ENCODE results near the gene UBXN10.

The UBXN10 gene

GRCh38 chr1:20209471-20209870 lies 23.6 kb downstream of the UBXN10 start:
- Histone ChIP-seq H3K27me3 (replicated peaks; ENCODE audit: insufficient read depth, low read length) (peaks cover 95% of the 10 kb centered on the region), H3K4me1 (ENCODE audit: low read length) (no peaks in the 10 kb centered on the region), H3K27ac (ENCODE audit: low read length) (no peak overlapping the region), H3K9me3 (replicated peaks; ENCODE audit: insufficient read depth, low read length) (no peaks in the 10 kb centered on the region), H3K79me2 (ENCODE audit: low read length) (no peaks in the 10 kb centered on the region), H3K4me2 (ENCODE audit: low read depth, low read length) (no peak overlapping the region), H2AFZ (ENCODE audit: low read length) (no peak overlapping the region), H4K20me1 (ENCODE audit: insufficient read depth, low read length) (no peaks in the 10 kb centered on the region), H3K9me2 (replicated peaks; ENCODE audit: insufficient read depth, low read length) (no peaks in the 10 kb centered on the region), H3F3A (ENCODE audit: insufficient read depth, low read length) (no peaks in the 10 kb centered on the region), H3K9ac (ENCODE audit: low read length) (no peak overlapping the region), H3K4me3 (ENCODE audit: low read length) (no peak overlapping the region), H3K36me3 (replicated peaks; ENCODE audit: insufficient read depth, low read length) (no peaks in the 10 kb centered on the region)
- TF ChIP-seq CTCF (IDR thresholded peaks at IDR 0.05; ENCODE audit: low read length) (no peak), EZH2 (optimal IDR thresholded peaks at IDR 0.05; ENCODE audit: low read depth, low read length) (no peak), EZH2phosphoT487 (IDR thresholded peaks at IDR 0.05; ENCODE audit: low read length) (no peak)
- DNase-seq = no peak

- no peak for TF ChIP-seq EZH2phosphoT487 (IDR thresholded peaks at IDR 0.05; ENCODE audit: low read length)
- no peak for TF ChIP-seq EZH2 (optimal IDR thresholded peaks at IDR 0.05; ENCODE audit: low read depth, low read length)
- TF ChIP-seq CTCF (IDR thresholded peaks at IDR 0.05; ENCODE audit: low read length) = no peak
- Histone ChIP-seq H3F3A (ENCODE audit: insufficient read depth, low read length) (no peaks in the 10 kb centered on the region), H2AFZ (ENCODE audit: low read length) (no peak overlapping the region), H3K9me2 (replicated peaks; ENCODE audit: insufficient read depth, low read length) (no peaks in the 10 kb centered on the region), H3K9me3 (replicated peaks; ENCODE audit: insufficient read depth, low read length) (no peaks in the 10 kb centered on the region), H4K20me1 (ENCODE audit: insufficient read depth, low read length) (no peaks in the 10 kb centered on the region), H3K4me2 (ENCODE audit: low read depth, low read length) (no peak overlapping the region), H3K27me3 (replicated peaks; ENCODE audit: insufficient read depth, low read length) (peaks cover 97% of the 10 kb centered on the region), H3K36me3 (replicated peaks; ENCODE audit: insufficient read depth, low read length) (no peaks in the 10 kb centered on the region), H3K4me3 (ENCODE audit: low read length) (no peak overlapping the region), H3K79me2 (ENCODE audit: low read length) (no peaks in the 10 kb centered on the region), H3K27ac (ENCODE audit: low read length) (no peak overlapping the region), H3K4me1 (ENCODE audit: low read length) (no peaks in the 10 kb centered on the region), H3K9ac (ENCODE audit: low read length) (no peak overlapping the region)
- no peak for DNase-seq
Measured at GRCh38 chr1:20210736-20211460, 25.0 kb downstream of the UBXN10 start.

GRCh38 chr1:20211511-20211931 lies 25.6 kb downstream of the UBXN10 start:
- Histone ChIP-seq H2AFZ (ENCODE audit: low read length) (no peak overlapping the region), H3K79me2 (ENCODE audit: low read length) (no peaks in the 10 kb centered on the region), H3K9me3 (replicated peaks; ENCODE audit: insufficient read depth, low read length) (no peaks in the 10 kb centered on the region), H3K27ac (ENCODE audit: low read length) (no peak overlapping the region), H4K20me1 (ENCODE audit: insufficient read depth, low read length) (no peaks in the 10 kb centered on the region), H3K4me3 (ENCODE audit: low read length) (no peak overlapping the region), H3K36me3 (replicated peaks; ENCODE audit: insufficient read depth, low read length) (no peaks in the 10 kb centered on the region), H3K27me3 (replicated peaks; ENCODE audit: insufficient read depth, low read length) (peaks cover 97% of the 10 kb centered on the region), H3F3A (ENCODE audit: insufficient read depth, low read length) (no peaks in the 10 kb centered on the region), H3K4me2 (ENCODE audit: low read depth, low read length) (no peak overlapping the region), H3K9ac (ENCODE audit: low read length) (no peak overlapping the region), H3K9me2 (replicated peaks; ENCODE audit: insufficient read depth, low read length) (no peaks in the 10 kb centered on the region), H3K4me1 (ENCODE audit: low read length) (no peaks in the 10 kb centered on the region)
- TF ChIP-seq CTCF (IDR thresholded peaks at IDR 0.05; ENCODE audit: low read length) (no peak), EZH2 (optimal IDR thresholded peaks at IDR 0.05; ENCODE audit: low read depth, low read length) (no peak), EZH2phosphoT487 (IDR thresholded peaks at IDR 0.05; ENCODE audit: low read length) (no peak)
- DNase-seq = no peak

All from MM.1S (cell line).